IPS-NIHi7 (cell line): ENCODE data around the gene ABCC4.
A peak's percentile ranks its signal among the peaks of the same experiment; 100 is the strongest.
"Not testable (repeated sequence)": the region's sequence is repeated elsewhere in the genome, so short reads cannot be mapped to it uniquely, and the experiment has no call there.

Experiments used
- DNase-seq: peaks from one replicate; pipeline ENCODE4 v3.0.0; 2012; ENCODE audit warnings: mixed read lengths; ENCODE audit errors: extremely low spot score

The ABCC4 gene

GRCh38 chr13:95200386-95200957 is 100.8 kb downstream of the ABCC4 start:
- not testable (repeated sequence) for DNase-seq

GRCh38 chr13:95199896-95200295 is 101.4 kb downstream of the ABCC4 start:
- DNase-seq, result no peak

- not testable (repeated sequence) for DNase-seq
Measured at GRCh38 chr13:95198606-95199005, 102.6 kb downstream of the ABCC4 start.

GRCh38 chr13:95197548-95197947 is 103.7 kb downstream of the ABCC4 start:
- DNase-seq, result no peak

- no peak for DNase-seq
Measured at GRCh38 chr13:95195146-95195545, 106.1 kb downstream of the ABCC4 start.

- no peak for DNase-seq
Measured at GRCh38 chr13:95193509-95194230, 107.6 kb downstream of the ABCC4 start.

- DNase-seq, result no peak
Measured at GRCh38 chr13:95192998-95193397, 108.3 kb downstream of the ABCC4 start.

GRCh38 chr13:95192564-95192945 is 108.7 kb downstream of the ABCC4 start:
- not testable (repeated sequence) for DNase-seq

GRCh38 chr13:95191821-95192563 is 109.3 kb downstream of the ABCC4 start:
- DNase-seq, result peak; percentile 85

- no peak for DNase-seq
Measured at GRCh38 chr13:95188128-95188527, 113.1 kb downstream of the ABCC4 start.

GRCh38 chr13:95185851-95186250 is 115.4 kb downstream of the ABCC4 start:
- no peak for DNase-seq

GRCh38 chr13:95185311-95185710 is 115.9 kb downstream of the ABCC4 start:
- no peak for DNase-seq

- no peak for DNase-seq
Measured at GRCh38 chr13:95184317-95184716, 116.9 kb downstream of the ABCC4 start.

- DNase-seq, result no peak
Measured at GRCh38 chr13:95182570-95183265, 118.5 kb downstream of the ABCC4 start.

GRCh38 chr13:95181586-95181985 is 119.7 kb downstream of the ABCC4 start:
- DNase-seq, result no peak

GRCh38 chr13:95180513-95181245 is 120.6 kb downstream of the ABCC4 start:
- DNase-seq, result no peak

- no peak for DNase-seq
Measured at GRCh38 chr13:95176611-95177259, 124.5 kb downstream of the ABCC4 start.

- no peak for DNase-seq
Measured at GRCh38 chr13:95174517-95174916, 126.7 kb downstream of the ABCC4 start.

GRCh38 chr13:95168191-95168590 is 133.1 kb downstream of the ABCC4 start:
- no peak for DNase-seq

GRCh38 chr13:95167003-95167402 is 134.2 kb downstream of the ABCC4 start:
- not testable (repeated sequence) for DNase-seq

- DNase-seq, result no peak
Measured at GRCh38 chr13:95164830-95165229, 136.4 kb downstream of the ABCC4 start.
